HG03520 (cell line): ENCODE data around the gene AQP12A.

Experiments used
- ATAC-seq: cut with Tn5 transposase; IDR thresholded peaks from one replicate; pipeline ENCODE4 v1.9.1; 2021; ENCODE audit warnings: mild to moderate bottlenecking, moderate library complexity; ENCODE audit not compliant: unreplicated experiment

AQP12A gene

GRCh38 chr2:240734756-240735155 is 43.1 kb downstream of the AQP12A start:
- no peak for ATAC-seq

GRCh38 chr2:240735476-240735875 is 43.8 kb downstream of the AQP12A start:
- ATAC-seq = no peak

GRCh38 chr2:240736281-240737250 is 44.9 kb downstream of the AQP12A start:
- ATAC-seq = no peak

GRCh38 chr2:240737512-240737911 is 45.8 kb downstream of the AQP12A start:
- no peak for ATAC-seq

- ATAC-seq = no peak
These were observed 46.3 kb downstream of the AQP12A start for GRCh38 chr2:240737958-240738357.

GRCh38 chr2:240739797-240740196 is 48.1 kb downstream of the AQP12A start:
- ATAC-seq = no peak

- no peak for ATAC-seq
These were observed 49.4 kb downstream of the AQP12A start for GRCh38 chr2:240741091-240741490.

GRCh38 chr2:240742602-240743095 is 51.0 kb downstream of the AQP12A start:
- ATAC-seq = no peak

GRCh38 chr2:240745456-240745855 is 53.8 kb downstream of the AQP12A start:
- no peak for ATAC-seq

- ATAC-seq = no peak
These were observed 54.3 kb downstream of the AQP12A start for GRCh38 chr2:240745962-240746361.

- ATAC-seq = no peak
These were observed 55.0 kb downstream of the AQP12A start for GRCh38 chr2:240746671-240747070.

- no peak for ATAC-seq
These were observed 55.6 kb downstream of the AQP12A start for GRCh38 chr2:240747256-240747655.
